Peyer's patch (tissue), 4 donors: ENCODE measurements around the gene CSK.

Experiments
- POLR2A ChIP-seq, 2 donors: fragments of 450-650 bp; IDR thresholded peaks; one replicate each; pipeline ENCODE4 v1.5.1; 2017; ENCODE audit warnings: antibody characterized with exemption in 2 of 2, mild to moderate bottlenecking in 2 of 2, moderate library complexity in 2 of 2
- TF ChIP-seq, protein P1 (sequence below), 6 experiments: fragments of 450-650 bp in 4 of 6; fragments of 200-600 bp in 2 of 6; sonication (generic) in 1 of 6; IDR thresholded peaks; one replicate each; pipeline ENCODE4 v1.5.1; 2017 to 2019; ENCODE audit warnings: antibody characterized with exemption in 6 of 6, mild to moderate bottlenecking in 3 of 6, moderate library complexity in 1 of 6

DNA sequence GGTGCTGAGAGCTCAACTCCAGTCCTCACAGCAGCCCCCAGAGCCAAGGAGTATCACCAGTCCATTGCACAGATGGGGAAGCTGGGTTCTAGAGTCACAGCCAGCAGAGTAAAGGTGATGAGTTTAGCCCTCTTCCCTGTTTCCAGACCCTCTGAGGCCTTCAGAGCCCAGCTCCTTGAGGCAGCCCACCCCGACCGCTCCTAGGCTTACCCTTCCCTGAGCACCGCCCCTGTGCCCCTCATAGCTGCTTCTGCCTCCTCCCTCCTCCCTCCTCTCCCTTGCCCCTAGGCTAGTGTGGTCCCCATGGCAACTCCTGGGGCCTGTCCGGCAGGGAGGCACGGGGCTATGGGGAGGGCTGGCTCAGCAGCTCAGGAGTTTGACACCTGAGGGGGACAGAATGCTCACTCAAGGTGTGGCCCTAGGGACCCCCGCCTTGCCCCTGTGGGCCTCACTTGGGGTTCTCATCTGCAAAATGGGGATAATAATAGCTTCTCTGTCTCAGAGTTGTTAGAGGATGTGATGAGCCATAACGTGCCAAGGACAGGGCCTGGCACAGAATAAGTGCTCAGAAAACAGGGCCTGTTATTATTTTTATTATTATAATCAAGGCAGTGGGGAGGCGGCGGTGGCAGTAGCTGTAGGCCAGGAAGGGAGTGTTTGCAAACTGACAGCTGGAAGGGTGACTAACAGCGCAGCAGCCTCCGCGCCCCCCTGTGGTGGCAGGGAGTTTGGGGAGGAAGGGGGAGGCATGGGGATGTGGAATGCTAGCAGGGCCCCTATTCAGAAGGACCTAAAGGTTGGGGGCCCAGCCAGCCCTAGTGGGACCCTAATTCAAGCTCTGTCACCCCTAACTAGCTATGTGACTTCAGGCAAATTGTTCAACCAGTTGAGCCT, 11.5 kb downstream of the CSK start:
- TF ChIP-seq, protein P1, sequence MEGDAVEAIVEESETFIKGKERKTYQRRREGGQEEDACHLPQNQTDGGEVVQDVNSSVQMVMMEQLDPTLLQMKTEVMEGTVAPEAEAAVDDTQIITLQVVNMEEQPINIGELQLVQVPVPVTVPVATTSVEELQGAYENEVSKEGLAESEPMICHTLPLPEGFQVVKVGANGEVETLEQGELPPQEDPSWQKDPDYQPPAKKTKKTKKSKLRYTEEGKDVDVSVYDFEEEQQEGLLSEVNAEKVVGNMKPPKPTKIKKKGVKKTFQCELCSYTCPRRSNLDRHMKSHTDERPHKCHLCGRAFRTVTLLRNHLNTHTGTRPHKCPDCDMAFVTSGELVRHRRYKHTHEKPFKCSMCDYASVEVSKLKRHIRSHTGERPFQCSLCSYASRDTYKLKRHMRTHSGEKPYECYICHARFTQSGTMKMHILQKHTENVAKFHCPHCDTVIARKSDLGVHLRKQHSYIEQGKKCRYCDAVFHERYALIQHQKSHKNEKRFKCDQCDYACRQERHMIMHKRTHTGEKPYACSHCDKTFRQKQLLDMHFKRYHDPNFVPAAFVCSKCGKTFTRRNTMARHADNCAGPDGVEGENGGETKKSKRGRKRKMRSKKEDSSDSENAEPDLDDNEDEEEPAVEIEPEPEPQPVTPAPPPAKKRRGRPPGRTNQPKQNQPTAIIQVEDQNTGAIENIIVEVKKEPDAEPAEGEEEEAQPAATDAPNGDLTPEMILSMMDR (IDR thresholded peaks at IDR 0.05) = peak; percentile 14 to 59 (median 36)
- TF ChIP-seq POLR2A (IDR thresholded peaks at IDR 0.05) = no peak
